WTC11 (cell line): ENCODE measurements around the gene PRKAG2.

ENCODE experiments used
- AFF4 ChIP-seq: sonication (generic); formaldehyde crosslinking; IDR thresholded peaks from 2 replicates; pipeline ENCODE4 v1.8.1; 2023; ENCODE audit warnings: mild to moderate bottlenecking, missing genetic modification reagents, borderline replicate concordance
- TF ChIP-seq, protein P1 (sequence below): fragments of 250-450 bp; sonication (Bioruptor Pico); IDR thresholded peaks from 2 replicates; pipeline ENCODE4 v2.1.2; 2022; ENCODE audit warnings: mild to moderate bottlenecking, moderate library complexity

DNA sequence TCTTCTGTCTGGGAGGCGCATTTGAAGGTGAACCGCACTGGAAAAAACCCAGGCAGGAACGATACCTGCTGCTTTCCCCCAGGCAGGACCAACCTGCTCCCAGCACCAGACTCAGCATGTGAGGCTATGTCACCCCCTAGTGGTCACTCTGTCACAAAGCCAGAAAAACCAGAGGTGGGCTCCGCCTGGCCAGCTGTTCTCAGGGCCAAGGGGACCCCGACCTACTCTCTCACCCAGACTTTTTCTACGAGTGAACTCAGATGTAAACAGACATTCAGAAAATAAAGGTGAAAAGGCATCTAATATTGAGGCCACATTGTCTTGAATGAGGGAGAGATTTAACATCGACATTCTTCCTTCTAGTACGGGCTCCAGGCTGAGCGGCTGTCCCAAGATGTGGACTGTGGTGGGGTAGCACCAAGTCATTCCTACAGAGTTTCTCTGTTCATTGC lies 117.3 kb downstream of the PRKAG2 start:
- TF ChIP-seq AFF4, result no peak
- TF ChIP-seq, protein P1, sequence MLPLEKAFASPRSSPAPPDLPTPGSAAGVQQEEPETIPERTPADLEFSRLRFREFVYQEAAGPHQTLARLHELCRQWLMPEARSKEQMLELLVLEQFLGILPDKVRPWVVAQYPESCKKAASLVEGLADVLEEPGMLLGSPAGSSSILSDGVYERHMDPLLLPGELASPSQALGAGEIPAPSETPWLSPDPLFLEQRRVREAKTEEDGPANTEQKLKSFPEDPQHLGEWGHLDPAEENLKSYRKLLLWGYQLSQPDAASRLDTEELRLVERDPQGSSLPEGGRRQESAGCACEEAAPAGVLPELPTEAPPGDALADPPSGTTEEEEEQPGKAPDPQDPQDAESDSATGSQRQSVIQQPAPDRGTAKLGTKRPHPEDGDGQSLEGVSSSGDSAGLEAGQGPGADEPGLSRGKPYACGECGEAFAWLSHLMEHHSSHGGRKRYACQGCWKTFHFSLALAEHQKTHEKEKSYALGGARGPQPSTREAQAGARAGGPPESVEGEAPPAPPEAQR, result no peak
